Progenitor cell of endocrine pancreas (in vitro differentiated cells): ENCODE measurements around the gene PCDH12. TPM values are rescaled to one million over a fixed set of nuclear protein-coding genes. Genes with fewer than 3 reads are reported as not detected.

Experiments
- DNase-seq: peaks from one replicate; pipeline ENCODE4 v3.0.0; 2021; ENCODE audit warnings: low spot score; ENCODE audit not compliant: unreplicated experiment
- H3K27ac Mint-ChIP-seq: 2 replicates; pipeline ENCODE4 v1.8.0; 2021; ENCODE audit warnings: mild to moderate bottlenecking, moderate library complexity, mixed read lengths
- H3K27me3 Mint-ChIP-seq: 2 replicates; pipeline ENCODE4 v1.8.0; 2021; ENCODE audit warnings: mixed read lengths
- H3K36me3 Mint-ChIP-seq: 2 replicates; pipeline ENCODE4 v1.8.0; 2022; ENCODE audit warnings: mixed read lengths; ENCODE audit not compliant: insufficient read depth
- H3K4me1 Mint-ChIP-seq: 2 replicates; pipeline ENCODE4 v1.8.0; 2021; ENCODE audit warnings: low read depth, mixed read lengths
- H3K4me3 Mint-ChIP-seq: 2 replicates; pipeline ENCODE4 v1.8.0; 2021; ENCODE audit warnings: low read depth, mild to moderate bottlenecking, moderate library complexity, mixed read lengths
- H3K9me3 Mint-ChIP-seq: 2 replicates; pipeline ENCODE4 v1.8.0; 2021; ENCODE audit warnings: low read depth, mixed read lengths
- CTCF ChIP-seq: fragments of 200-600 bp; sonication (generic); IDR thresholded peaks from one replicate; pipeline ENCODE4 v1.5.0; 2021; ENCODE audit warnings: antibody characterized with exemption, mild to moderate bottlenecking; ENCODE audit not compliant: unreplicated experiment
- total RNA-seq: library from RNA; stranded (reverse); gene quantifications from 2 replicates; pipeline ENCODE4 v1.2.1, GENCODE V29; 2021

The PCDH12 gene
- total RNA-seq, 1 donor from 2014 or later: not detected

- H3K27me3 Mint-ChIP-seq: no peaks in the 10 kb centered on the region
- peaks cover 7% of the 10 kb centered on the region for H3K4me1 Mint-ChIP-seq
- no peak for DNase-seq
- H3K9me3 Mint-ChIP-seq: no peaks in the 10 kb centered on the region
- peak overlapping the region; percentile 82 for H3K27ac Mint-ChIP-seq
- peaks cover 27% of the 10 kb centered on the region for H3K36me3 Mint-ChIP-seq
- TF ChIP-seq CTCF: no peak
- no peak overlapping the region for H3K4me3 Mint-ChIP-seq
Measured at GRCh38 chr5:142000173-142000572, 42.2 kb upstream of the PCDH12 start.

- H3K9me3 Mint-ChIP-seq: no peaks in the 10 kb centered on the region
- no peaks in the 10 kb centered on the region for H3K27me3 Mint-ChIP-seq
- H3K36me3 Mint-ChIP-seq: peaks cover 28% of the 10 kb centered on the region
- H3K27ac Mint-ChIP-seq: no peak overlapping the region
- DNase-seq: no peak
- no peak for TF ChIP-seq CTCF
- H3K4me1 Mint-ChIP-seq: peaks cover 17% of the 10 kb centered on the region
- no peak overlapping the region for H3K4me3 Mint-ChIP-seq
Measured at GRCh38 chr5:141997358-141997960, 39.5 kb upstream of the PCDH12 start.

GRCh38 chr5:141995656-141996055 is 37.7 kb upstream of the PCDH12 start:
- no peak for TF ChIP-seq CTCF
- Mint-ChIP-seq H3K27ac (no peak overlapping the region), H3K36me3 (peaks cover 28% of the 10 kb centered on the region), H3K27me3 (no peaks in the 10 kb centered on the region), H3K4me3 (no peak overlapping the region), H3K4me1 (peaks cover 17% of the 10 kb centered on the region), H3K9me3 (no peaks in the 10 kb centered on the region)
- no peak for DNase-seq

- no peaks in the 10 kb centered on the region for H3K27me3 Mint-ChIP-seq
- no peak for TF ChIP-seq CTCF
- H3K9me3 Mint-ChIP-seq: no peaks in the 10 kb centered on the region
- peaks cover 23% of the 10 kb centered on the region for H3K36me3 Mint-ChIP-seq
- H3K4me1 Mint-ChIP-seq: peaks cover 17% of the 10 kb centered on the region
- no peak overlapping the region for H3K4me3 Mint-ChIP-seq
- DNase-seq: no peak
- no peak overlapping the region for H3K27ac Mint-ChIP-seq
Measured at GRCh38 chr5:141994511-141995136, 36.6 kb upstream of the PCDH12 start.

GRCh38 chr5:141992349-141992963 is 34.5 kb upstream of the PCDH12 start:
- H3K27ac Mint-ChIP-seq: no peak overlapping the region
- H3K27me3 Mint-ChIP-seq: no peaks in the 10 kb centered on the region
- no peak overlapping the region for H3K4me3 Mint-ChIP-seq
- H3K36me3 Mint-ChIP-seq: peaks cover 28% of the 10 kb centered on the region
- peak; percentile 95 for TF ChIP-seq CTCF
- DNase-seq: peak; percentile 53
- peaks cover 17% of the 10 kb centered on the region for H3K4me1 Mint-ChIP-seq
- H3K9me3 Mint-ChIP-seq: no peaks in the 10 kb centered on the region
